ENCODE data around the gene BMAL1.

The BMAL1 gene

DNA sequence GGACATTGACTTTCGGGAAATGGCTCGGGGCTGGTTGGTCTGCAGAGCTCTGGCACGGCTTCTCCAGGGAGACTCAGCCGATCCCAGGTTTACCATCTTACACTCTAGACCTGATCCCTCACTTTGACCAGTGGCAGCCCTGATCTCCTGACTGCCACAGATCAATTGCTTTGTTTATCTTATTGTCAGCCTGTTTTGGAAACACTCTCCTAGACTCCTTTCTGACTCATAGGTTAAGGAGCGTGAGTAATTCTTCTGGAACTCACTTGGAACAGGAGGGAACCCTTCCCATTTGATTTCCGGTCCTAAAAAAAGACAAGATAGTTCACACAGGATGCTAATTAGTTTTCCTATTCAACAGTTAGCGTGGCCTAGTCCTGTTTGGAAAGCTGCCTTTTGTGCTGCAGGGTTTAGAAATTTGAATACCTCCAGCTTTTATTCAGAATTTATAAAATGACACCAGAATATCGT lies 16.0 kb upstream of the BMAL1 start:
- peak; percentile 89 to 97 for DNase-seq

DNA sequence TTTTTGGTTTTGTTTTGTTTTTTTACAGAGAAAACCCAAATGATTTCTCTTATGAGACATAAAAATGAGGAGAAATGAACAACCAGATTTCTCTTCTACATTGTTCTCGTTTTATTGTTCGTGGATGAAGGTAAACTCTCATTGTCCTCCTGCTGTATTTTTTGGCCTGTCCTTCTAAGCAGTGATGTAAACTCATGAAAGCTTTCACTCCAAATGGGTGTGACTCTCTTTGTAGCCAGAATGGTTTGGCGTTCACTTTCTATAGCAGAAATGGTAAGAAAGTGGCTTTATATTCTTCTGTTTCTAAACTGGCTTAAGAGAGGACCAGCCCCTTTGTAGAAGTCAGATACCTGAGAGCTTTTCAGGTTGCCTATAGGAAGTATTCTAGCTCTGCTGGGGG lies 15.5 kb upstream of the BMAL1 start:
- peak in 1 of 2 experiments; percentile 49 for DNase-seq

DNA sequence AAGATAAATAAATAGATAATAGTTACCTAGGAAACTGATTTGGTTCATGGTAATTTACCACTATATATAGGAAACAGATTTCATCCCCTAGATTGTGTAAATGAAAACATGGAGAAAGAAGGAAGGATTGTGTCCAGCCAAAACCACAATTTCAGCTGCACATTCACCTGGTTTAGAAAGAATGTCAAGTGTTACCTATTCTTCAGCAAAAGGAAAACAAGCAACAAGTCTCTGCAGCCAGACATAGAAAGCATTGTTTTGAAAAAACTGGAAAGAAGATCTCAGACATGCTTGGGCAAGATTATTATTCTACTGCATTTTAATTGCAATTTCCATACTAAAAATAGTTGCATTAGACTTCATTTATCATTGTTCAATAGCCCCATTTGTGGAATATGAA lies 8.8 kb upstream of the BMAL1 start:
- DNase-seq, result no peak

DNA sequence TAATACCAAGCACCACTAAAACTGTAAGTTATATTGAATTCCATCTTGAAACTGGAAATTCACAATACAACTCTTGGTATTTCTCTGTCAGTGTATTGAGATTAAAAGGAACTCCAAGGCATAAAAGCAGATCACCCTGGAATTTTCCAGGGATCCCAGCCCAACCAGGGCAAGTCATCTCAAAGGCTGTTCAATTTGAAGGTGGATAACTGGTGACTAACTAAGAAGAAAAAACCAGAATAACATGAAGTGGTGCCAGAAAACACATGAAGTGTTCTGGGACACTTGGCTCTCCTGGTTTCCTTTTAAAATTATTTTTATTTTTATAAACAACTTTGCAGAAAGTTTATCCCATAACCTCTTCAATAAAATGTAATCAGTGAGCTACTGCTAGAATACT lies 7.8 kb upstream of the BMAL1 start:
- DNase-seq, result no peak

DNA sequence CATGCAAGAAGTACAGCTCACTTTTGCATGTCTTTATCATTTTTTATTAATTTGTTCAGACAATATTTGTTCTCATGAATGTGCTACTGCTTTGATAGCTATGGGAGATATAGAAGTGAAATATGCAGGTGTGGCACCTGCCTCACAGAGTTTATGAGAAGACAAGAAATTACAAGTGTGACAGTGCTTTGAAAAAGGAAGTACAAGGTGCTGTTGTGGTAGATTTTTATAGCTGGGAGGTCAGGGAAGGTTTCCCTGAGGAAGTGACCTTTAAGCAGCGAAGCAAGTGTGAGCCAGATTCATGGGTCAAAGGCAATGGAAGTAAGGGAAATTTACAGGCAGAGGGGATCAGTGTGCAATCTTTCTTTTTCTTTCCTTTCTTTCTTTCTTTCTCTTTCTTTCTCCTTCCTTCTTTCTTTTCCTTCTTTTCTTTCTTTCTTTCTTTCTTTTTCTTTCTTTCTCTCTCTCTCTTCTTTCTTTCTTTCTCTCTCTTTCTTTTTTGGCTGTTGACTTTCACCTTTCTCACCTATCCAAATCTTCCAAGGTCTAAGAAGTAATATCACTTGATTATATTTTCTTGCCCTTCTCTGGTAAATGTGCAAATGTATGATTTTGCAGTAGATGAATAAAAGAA lies 6.4 kb upstream of the BMAL1 start:
- no peak for DNase-seq

DNA sequence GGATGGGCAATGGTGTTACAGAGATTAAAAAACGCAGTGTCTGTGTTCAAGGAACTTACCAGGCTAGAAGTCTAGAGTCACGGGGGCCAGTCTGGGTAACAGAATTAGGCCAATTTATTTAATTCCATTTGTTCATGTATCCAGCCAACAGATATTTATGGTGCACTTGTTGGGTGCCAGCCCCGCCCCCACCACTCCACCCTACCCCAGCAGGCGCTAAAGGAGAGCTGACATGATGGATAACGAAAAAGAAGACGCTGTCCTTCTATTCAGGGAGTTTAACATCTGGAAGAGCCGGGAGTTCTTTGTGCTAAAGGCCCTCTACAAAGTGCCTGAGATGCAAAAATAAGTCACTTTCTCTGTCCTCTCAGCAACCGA lies 1.1 kb upstream of the BMAL1 start:
- no peak for DNase-seq

DNA sequence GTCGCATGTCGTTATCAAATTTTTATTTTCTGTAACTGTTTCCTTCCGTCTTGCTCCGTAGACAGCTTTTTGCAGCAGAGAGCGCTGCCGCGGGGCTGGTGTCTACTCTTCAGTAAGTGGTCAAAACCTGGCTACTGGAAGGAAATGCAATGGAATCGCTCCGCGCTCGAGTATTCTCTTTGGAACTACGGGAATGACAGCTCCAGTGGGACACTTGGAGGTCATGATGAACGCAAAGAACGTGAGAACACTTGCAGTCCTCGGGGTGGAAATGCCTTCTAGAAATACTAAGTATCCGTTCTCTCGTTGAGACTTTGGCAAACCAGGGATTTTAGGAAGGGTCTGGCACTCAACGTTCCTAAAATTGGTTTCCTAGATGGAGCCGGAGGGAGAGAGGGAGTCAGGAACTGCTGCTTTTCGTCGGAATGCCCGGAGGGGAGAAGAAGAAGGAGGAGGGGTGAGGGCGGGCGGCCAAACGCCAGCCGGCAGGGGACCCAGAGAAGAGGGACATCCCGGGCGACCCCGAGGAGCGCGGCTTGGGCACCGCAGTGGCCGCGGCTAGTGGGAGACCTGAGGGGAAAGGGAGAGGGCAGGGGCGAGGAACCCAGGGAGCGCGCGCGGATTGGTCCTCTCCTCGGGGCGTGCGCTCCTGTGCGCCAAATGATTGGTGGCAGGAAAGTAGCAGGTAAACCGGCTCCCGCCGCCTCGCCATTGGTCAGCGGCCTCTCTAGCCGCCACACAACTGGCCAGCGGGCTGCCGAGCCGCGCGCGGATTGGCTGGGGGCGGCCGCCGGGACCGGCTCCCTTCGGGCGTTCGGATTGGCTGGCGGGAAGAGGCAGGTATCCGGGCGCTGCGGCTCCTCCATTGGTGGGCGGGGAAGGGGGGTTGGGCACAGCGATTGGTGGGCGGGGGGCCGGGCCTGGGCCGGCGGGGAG lies 490 bp upstream of the BMAL1 start:
- peak; percentile 95 for DNase-seq

DNA sequence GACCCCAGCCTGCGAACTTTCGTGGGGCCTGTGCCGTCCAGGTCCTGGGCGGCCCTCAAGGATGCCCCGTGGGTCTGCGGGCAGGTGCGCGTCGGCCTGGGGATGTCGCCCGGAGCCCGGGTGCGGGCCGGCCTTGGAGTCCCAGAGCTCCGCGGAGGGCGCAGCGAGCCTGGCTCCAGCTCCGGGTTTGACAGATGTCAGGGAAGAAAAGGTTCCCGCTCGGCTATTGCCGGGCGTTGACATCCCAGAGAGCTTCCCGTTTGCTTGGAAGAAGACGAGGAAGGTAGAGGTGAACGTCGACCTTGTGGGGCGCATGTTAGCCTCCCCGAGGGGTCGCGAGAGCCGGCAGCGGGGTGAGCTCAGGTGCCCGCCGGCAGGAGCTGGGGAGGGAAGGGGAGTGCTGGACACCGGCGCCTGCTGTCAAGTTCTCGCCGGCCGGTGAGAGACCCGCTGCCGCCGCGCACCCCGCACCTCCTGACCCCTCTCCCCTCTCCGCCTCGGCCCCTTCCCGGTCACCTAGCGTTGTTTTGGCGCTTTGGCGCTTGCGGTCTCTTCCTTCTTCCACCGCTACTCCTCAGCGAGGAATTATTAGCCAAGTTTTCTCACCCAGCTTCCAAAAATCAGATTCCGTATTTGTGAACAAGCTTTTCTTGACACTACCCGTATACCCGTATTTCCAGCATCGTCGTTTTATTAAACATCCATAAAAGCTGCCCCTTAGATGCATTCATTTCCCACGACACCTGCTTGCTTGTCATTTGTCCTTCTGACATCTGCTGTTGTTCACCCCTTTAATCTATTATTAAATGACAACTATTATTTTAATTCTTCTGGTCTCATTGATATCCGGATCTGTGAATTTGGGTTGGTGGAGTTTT lies 1.3 kb downstream of the BMAL1 start:
- DNase-seq, result no peak

DNA sequence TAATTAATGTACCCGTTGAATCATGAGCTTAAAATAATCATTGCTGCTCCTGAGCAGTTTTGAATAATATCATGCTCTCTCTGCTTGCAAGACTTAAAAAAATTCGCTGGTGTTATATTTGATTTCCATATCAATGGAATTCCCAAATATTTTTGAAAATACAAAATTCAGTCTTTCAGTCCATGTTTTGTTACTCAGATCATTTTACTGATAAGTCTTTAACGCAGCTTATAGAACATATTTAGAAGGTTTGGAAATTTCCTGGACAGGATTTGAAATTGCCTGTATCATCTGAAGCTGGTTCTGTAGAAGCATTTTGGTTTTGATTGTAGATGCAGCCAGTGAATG lies 1.9 kb downstream of the BMAL1 start:
- DNase-seq, result no peak

DNA sequence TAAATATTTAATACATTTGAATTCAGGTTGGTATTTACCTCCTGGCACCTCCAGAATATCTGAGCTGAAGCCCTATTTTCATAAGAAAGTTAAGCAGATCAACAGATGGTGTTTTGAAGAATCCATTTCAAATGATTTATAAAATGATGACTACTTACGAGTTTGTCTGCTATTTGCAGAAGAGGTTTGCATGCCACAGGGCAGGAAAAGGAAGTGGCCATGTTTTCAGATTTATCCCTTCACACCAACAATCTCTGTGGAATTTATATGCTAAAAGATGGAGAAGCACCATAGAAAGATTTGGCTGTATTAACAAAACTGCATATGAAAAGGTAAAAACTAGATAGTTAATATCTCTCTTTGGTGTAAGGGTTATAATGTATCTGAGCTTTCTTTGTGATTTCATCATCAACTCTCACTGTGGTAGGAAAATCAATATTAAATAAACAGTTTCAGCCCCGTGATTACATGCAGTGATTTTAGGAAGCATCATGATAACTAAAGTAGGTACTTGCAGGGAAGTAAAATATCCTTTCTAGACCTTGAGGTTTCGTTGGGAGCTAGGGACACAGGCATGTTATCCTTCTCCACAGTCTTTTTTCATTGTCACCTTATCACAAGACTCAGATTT lies 2.6 kb downstream of the BMAL1 start:
- no peak for DNase-seq

DNA sequence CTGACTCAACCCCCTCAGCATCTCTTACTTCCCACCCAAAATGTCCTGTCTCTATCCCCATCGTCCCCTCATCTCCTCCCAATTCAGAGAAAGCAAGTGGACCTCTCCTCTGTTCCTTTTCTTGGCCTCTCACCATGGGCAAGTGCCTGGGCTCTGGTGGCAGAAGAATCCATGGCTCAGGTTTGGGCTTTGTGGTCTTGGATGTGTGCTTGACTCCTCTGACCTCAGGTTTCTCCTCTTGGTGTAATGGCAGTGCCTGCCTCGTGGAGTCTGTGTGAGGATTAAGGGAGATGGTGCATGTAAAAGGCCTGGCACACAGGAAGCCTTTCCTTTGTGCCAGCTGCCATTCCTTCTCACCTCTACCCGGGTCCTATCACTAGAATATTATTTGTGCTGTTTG lies 3.2 kb downstream of the BMAL1 start:
- DNase-seq, result no peak

DNA sequence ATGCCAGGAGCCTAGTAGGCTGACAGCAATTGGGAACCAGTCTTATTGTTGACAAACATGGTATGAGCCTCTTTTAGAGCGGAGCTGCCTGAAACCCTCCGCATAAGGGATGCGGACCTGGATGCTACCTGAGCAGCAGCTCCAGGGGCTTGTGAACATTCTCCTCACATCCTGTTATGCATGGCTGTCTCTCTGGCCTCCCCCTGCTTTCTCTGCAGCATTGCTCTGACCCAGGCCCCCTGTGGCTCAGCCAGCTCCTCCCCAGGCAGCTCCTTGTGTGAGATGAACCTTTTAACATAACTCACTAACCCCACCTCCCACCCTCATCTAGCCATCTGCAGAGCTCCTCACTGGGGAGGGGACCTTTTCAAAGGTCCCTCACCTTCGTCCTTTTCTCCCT lies 6.0 kb downstream of the BMAL1 start:
- no peak for DNase-seq

DNA sequence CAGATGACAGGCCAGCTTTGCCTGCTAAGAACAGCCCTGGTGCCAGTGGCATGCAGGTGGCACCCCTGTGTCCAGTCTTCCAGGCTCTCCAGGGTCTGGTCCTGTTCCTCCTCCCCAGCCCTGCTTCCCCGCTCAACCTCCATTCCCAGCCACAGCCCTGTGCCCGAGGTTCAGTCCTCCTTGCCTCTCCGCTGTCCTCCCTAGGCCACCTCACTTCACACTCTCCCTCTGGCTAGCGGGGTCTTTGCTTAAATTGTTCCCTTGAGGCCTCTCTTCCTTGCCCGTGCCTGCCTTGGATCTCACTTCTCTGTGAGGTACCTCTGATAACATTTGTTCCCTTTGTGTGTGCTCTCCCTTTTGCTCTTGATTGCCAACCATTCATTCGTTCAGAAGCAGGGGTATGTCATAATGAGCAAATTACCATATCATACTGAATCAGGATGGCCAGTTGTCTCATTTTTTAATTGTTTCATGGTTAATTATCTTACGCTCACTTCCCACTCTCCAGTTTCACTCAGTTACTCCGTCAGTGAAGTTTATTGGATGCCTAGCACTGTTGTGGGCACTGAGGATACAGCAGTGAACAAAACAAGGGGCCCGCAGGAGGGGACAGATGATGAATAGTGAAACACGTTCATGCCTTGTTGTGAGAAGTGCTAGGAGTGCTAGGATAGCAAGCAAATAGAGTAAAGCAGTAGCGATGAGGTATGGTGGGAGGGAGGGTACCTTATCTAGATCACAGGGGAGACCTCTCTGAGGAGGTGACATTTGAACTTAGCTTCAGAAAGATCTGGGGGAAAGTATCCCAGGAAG lies 7.4 kb downstream of the BMAL1 start:
- DNase-seq, result no peak

DNA sequence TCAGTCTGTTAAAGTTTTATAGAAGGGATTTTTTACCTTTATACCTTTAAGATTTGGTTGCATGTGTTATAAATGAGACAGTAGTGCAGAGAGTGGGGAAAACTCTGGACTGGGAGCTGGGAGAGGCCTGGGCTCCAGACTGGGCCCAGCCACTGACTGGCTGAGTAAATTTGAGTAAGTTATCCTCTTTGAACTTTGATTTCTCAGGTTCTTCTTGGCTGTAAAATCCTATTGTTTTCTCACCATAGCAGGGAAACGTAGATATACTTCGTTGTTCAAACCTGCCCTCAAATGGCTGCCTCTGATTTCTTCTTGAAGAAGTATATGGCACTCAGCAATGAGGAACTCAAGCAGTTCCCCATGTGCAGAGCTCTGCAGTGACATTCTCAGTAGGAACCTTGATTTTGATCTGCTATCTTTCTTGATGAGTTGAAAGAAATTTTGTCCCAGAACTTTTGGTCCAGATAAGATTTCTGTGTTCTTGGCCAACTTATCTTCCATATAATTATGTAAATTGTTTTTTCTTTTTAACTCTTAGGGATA lies 8.8 kb downstream of the BMAL1 start:
- no peak for DNase-seq

DNA sequence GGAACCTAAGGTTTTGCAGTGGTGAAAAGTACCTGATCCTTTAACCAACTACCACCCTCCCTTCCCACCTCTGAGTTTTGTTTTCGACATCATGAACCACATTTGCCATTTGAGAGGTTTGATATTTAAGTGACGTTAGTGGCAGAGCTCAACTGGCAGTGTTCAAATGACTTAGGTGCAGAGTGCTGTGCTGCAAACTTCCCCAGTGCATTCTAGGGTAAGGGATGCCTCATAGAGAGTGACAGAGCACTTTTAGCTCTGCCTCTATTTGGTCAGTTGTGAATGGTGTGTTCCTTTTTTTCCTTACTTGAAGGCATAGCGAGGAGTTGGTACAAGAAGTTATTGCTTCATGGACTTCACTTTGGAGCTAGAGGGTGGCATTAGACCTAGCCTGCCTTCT lies 9.4 kb downstream of the BMAL1 start:
- no peak for DNase-seq

DNA sequence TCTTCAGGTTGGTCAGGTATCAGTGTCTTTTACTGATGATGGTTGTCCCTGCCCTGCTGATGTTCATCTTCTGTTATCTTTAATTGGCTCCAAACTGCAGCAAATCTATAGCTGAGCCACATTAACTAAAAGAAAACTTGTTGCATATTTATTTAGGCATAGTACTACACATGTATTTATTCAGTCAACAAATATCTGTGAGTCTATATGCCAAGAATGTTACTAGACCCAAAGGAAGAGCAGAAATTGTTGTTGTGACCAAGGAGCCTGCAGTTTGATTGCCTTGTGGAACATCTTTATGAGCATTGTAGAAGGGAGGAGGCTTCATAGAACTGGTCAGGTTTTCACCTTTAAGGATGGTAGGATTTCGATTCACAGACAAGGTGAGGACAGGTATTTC lies 10.1 kb downstream of the BMAL1 start:
- no peak for DNase-seq

DNA sequence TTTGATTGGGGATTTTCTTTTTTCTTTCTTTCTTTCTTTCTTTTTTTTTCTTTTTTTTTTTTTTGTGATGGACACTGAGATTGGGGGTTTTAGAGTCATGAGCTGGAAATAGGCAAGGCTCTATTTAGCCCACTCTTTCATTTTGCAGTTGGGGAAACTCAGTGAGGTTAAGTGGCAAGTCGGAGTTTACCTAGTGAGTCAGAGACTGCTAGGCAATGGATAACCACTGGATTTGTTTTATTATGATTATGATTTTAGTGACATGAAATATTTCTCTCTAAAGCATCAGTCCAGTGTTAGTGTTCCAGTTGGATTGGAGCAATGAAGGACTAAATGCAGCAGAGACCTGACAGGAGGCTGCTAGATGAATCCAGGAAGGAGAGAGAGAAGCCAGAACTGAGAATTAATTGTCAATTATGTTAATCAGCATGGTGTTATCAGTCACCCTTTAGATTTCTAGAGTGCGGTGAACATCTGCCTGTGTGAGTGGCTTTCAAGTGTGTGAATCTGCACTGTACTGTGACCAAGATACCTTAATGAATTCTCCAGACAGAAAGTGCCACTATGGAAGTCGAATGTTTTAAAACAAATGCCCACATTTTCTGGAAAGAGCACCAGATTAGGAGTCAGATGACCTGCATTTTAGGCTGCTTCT lies 10.9 kb downstream of the BMAL1 start:
- no peak for DNase-seq

DNA sequence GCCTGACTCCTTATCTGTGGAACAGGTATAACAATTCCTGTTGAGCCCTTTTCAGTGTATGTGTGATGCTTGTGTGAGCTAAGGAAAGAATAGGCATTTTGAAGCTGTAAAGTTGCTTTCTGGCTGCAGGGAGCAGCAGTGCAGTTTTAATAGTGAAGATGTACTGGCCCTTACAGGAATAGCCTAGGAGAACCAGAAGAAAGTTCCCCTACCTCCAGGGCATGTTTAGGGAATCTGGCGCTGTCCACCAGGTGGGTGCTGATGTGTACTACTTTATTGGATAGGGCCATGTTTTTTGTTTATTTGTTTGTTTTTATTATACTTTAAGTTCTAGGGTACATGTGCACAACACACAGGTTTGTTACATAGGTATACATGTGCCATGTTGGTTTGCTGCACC lies 11.5 kb downstream of the BMAL1 start:
- no peak for DNase-seq

DNA sequence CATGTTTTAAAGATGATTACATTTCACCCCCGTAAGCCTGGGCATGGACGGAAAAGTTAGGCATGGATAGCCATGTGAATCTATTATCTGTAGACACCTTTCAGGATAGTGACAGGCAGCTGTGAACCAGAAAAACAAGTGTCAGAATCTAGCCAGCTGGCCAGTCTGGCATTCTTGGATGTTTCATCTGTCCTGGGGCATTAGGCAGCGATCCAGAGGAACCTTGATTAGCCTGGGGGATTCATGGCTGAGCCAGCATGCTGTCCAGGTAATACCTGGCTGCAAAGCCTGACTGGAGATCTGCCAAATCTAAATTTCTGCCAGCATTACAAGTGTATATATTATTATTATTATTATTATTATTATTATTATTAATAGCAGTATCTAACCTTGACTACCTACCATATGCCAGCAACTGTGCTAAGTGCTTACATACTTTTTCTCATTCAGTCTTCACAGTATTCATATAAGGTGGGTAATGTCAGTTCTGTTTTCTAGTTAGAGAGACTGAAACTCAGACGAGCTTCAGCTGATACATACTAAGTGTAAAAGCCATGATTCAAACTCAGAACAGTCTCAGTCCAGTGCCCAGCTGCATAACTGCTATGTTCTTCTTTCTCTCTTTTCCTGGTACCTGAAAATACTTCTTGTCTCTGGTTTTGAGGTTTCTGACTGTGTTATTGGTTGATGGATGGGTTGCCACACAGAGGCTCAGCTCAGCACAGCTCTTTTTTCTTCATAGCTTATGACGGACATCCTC lies 12.8 kb downstream of the BMAL1 start:
- no peak for DNase-seq

DNA sequence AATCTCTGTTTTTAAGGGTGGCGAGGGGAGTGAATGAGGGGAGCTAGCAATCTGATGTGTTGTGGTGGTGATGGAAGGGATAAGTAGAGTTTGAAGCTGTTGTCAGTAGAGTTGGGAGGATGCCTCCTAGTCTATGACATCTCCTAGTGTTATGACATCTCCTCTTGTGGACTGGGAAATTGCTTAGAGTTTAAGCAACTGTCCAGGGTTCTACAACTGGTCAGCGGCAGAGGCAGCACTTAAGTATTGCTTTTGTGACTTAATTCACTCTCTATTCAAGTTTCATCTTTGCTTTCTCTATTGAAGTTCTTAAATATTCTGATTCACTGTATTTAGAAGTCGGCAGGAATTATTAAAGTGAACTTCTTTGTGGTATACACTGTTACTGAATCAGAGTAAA lies 13.8 kb downstream of the BMAL1 start:
- DNase-seq, result no peak

DNA sequence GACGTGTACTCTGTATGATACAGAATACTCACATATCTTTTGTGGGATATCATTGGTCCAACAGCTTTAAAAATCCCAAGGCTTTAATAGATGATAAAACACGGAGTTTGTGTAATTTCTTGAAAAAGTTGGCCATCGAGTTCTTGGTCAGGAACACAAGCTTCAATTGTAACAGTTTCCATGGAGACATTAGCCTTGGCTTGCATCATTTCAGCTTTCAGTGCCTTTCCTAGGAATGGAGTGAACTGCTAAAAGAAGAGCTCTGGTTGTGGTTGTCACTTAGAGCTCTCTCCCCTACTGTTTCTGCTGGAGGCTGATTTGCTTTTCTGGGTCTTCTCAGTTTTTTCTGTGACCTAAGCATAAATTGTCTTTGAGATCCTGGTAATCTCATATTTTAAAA lies 14.2 kb downstream of the BMAL1 start:
- no peak for DNase-seq
